Measurements from ENCODE around the gene HYDIN. TPM values are rescaled to one million over a fixed set of nuclear protein-coding genes. Genes with fewer than 3 reads are reported as not detected.
"Not testable (repeated sequence)": the region's sequence is repeated elsewhere in the genome, so short reads cannot be mapped to it uniquely, and the experiment has no call there.

HYDIN gene
- total and polyA plus RNA-seq, 4 experiments from 2014 or later = not detected

DNA sequence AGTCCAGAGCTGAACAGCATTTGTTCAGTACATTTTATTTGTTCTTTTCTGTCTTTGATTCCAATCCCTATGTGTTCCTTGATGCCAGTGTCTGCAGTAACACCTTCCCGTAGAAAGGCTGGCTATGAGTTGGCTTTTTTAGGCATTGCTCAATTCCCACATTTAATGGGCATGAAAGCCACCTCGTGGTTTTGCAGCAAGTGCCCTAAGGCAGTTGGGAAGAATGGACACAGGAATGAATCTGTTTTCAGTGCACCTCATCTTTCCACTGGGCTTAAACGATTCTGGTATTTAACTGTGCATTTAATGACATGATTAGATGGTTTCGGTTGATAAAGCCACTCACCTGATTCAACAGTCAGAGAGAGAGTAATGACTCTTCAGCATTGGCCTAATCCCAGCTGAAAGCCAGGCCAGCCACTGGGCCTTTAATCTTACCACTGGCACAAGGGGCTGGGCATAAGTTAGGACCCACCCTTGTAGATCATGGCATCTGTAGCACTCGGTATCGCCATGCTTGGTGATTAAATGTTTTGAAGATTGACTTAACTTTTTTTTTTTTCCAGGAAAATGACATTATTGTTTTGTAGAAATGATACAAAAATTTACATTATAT is 211.3 kb downstream of the HYDIN start:
- H3K27ac ChIP-seq (ENCODE audit: low read depth, low read length); H3K9me3 ChIP-seq (ENCODE audit: control insufficient read depth in 1 of 2, low read length in 2 of 2); DNase-seq; H3K9me3 Mint-ChIP-seq; H3K27me3 ChIP-seq (ENCODE audit: insufficient read depth, low read length); H3K4me1 Mint-ChIP-seq; H3K36me3 Mint-ChIP-seq; intact Hi-C loops (cut with micrococcal nuclease); H3K27ac Mint-ChIP-seq; CTCF ChIA-PET (ENCODE audit: partially characterized antibody); H3K27me3 Mint-ChIP-seq; POLR2A ChIA-PET (ENCODE audit: partially characterized antibody); H3K4me3 Mint-ChIP-seq; H3K4me3 ChIP-seq (ENCODE audit: low read length in 2 of 2); H3K4me1 ChIP-seq (ENCODE audit: insufficient read depth, low read length); H3K36me3 ChIP-seq (ENCODE audit: insufficient read depth, low read length): not testable (repeated sequence)

- H3K4me1 ChIP-seq (ENCODE audit: insufficient read depth, low read length); H3K4me3 ChIP-seq (ENCODE audit: low read length in 2 of 2); CTCF ChIA-PET (ENCODE audit: partially characterized antibody); POLR2A ChIA-PET (ENCODE audit: partially characterized antibody); H3K27me3 ChIP-seq (ENCODE audit: insufficient read depth, low read length); H3K27ac Mint-ChIP-seq; H3K4me1 Mint-ChIP-seq; H3K27ac ChIP-seq (ENCODE audit: low read depth, low read length); H3K27me3 Mint-ChIP-seq; H3K9me3 Mint-ChIP-seq; intact Hi-C loops (cut with micrococcal nuclease); H3K4me3 Mint-ChIP-seq; H3K36me3 Mint-ChIP-seq; DNase-seq; H3K9me3 ChIP-seq (ENCODE audit: control insufficient read depth in 1 of 2, low read length in 2 of 2); H3K36me3 ChIP-seq (ENCODE audit: insufficient read depth, low read length): not testable (repeated sequence)
Measured at GRCh38 chr16:71015419-71015818, 215.1 kb downstream of the HYDIN start.

DNA sequence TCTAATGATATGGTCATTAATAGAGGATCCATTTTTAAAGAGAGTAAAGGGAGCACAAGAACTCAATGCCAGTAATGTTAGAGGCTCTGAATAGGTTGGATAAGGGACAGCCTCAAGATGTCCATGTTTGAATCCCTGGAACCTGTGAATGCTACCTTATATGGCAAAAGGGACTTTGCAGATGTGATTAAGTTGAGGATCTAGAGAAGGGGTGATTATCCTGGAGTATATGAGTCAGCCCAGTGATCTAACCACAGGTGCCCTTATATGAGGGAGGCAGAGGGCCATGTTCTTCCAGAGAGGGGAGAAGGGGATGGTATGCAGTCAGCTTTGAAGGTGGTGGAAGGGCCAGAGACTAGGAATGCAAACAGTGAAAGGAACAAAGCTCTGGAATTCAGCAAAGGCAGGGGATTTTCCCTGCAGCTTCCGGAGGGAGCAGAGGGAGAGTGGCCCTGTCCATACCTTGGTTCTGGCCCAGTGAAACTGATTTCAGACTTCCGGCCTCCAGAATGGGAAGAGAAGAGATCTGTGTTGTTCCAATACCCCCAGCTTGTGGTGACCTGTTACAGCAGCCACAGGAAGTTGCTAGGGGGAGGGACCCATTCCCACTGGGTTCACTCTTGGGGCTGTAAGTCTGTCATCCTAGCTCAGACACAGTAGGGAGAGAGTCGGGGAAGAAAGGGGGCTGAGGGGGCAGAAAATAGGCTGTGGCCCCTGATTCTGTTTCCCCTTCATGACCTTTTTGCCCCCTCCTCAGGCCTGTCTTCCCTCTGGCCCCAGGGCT is 220.9 kb downstream of the HYDIN start:
- H3K27ac ChIP-seq (ENCODE audit: low read depth, low read length); H3K27me3 ChIP-seq (ENCODE audit: insufficient read depth, low read length); H3K9me3 ChIP-seq (ENCODE audit: control insufficient read depth in 1 of 2, low read length in 2 of 2); H3K9me3 Mint-ChIP-seq; H3K36me3 Mint-ChIP-seq; H3K4me1 Mint-ChIP-seq; H3K27me3 Mint-ChIP-seq; H3K27ac Mint-ChIP-seq; H3K36me3 ChIP-seq (ENCODE audit: insufficient read depth, low read length); H3K4me1 ChIP-seq (ENCODE audit: insufficient read depth, low read length); intact Hi-C loops (cut with micrococcal nuclease); H3K4me3 ChIP-seq (ENCODE audit: low read length in 2 of 2); H3K4me3 Mint-ChIP-seq; CTCF ChIA-PET (ENCODE audit: partially characterized antibody); DNase-seq; POLR2A ChIA-PET (ENCODE audit: partially characterized antibody): not testable (repeated sequence)

GRCh38 chr16:71006516-71006915 is 224.0 kb downstream of the HYDIN start:
- H3K9me3 Mint-ChIP-seq; H3K36me3 Mint-ChIP-seq; intact Hi-C loops (cut with micrococcal nuclease); H3K4me3 Mint-ChIP-seq; DNase-seq; H3K9me3 ChIP-seq (ENCODE audit: control insufficient read depth in 1 of 2, low read length in 2 of 2); H3K27me3 ChIP-seq (ENCODE audit: insufficient read depth, low read length); CTCF ChIA-PET (ENCODE audit: partially characterized antibody); H3K4me1 Mint-ChIP-seq; H3K4me1 ChIP-seq (ENCODE audit: insufficient read depth, low read length); H3K4me3 ChIP-seq (ENCODE audit: low read length in 2 of 2); H3K27ac ChIP-seq (ENCODE audit: low read depth, low read length); POLR2A ChIA-PET (ENCODE audit: partially characterized antibody); H3K27ac Mint-ChIP-seq; H3K36me3 ChIP-seq (ENCODE audit: insufficient read depth, low read length); H3K27me3 Mint-ChIP-seq: not testable (repeated sequence)

GRCh38 chr16:70999735-71000134 is 230.8 kb downstream of the HYDIN start:
- H3K27ac Mint-ChIP-seq; H3K4me1 Mint-ChIP-seq; H3K4me3 ChIP-seq (ENCODE audit: low read length in 2 of 2); CTCF ChIA-PET (ENCODE audit: partially characterized antibody); intact Hi-C loops (cut with micrococcal nuclease); H3K4me3 Mint-ChIP-seq; H3K9me3 Mint-ChIP-seq; H3K27me3 ChIP-seq (ENCODE audit: insufficient read depth, low read length); H3K36me3 Mint-ChIP-seq; POLR2A ChIA-PET (ENCODE audit: partially characterized antibody); H3K36me3 ChIP-seq (ENCODE audit: insufficient read depth, low read length); DNase-seq; H3K9me3 ChIP-seq (ENCODE audit: control insufficient read depth in 1 of 2, low read length in 2 of 2); H3K27ac ChIP-seq (ENCODE audit: low read depth, low read length); H3K4me1 ChIP-seq (ENCODE audit: insufficient read depth, low read length); H3K27me3 Mint-ChIP-seq: not testable (repeated sequence)

- H3K27me3 Mint-ChIP-seq; CTCF ChIA-PET (ENCODE audit: partially characterized antibody); H3K4me1 Mint-ChIP-seq: not testable (repeated sequence)
Measured at GRCh38 chr16:70995799-70996198, 234.7 kb downstream of the HYDIN start.

GRCh38 chr16:70992511-70992910 is 238.0 kb downstream of the HYDIN start:
- CTCF ChIA-PET (ENCODE audit: partially characterized antibody); H3K4me3 Mint-ChIP-seq; H3K27ac Mint-ChIP-seq; DNase-seq; POLR2A ChIA-PET (ENCODE audit: partially characterized antibody); H3K27ac ChIP-seq (ENCODE audit: low read depth, low read length); H3K4me1 ChIP-seq (ENCODE audit: insufficient read depth, low read length); H3K9me3 Mint-ChIP-seq; H3K4me3 ChIP-seq (ENCODE audit: low read length in 2 of 2); H3K9me3 ChIP-seq (ENCODE audit: control insufficient read depth in 1 of 2, low read length in 2 of 2); H3K36me3 ChIP-seq (ENCODE audit: insufficient read depth, low read length); H3K4me1 Mint-ChIP-seq; H3K27me3 Mint-ChIP-seq; intact Hi-C loops (cut with micrococcal nuclease); H3K27me3 ChIP-seq (ENCODE audit: insufficient read depth, low read length); H3K36me3 Mint-ChIP-seq: not testable (repeated sequence)

More at GRCh38 chr16:70995799-70996198, 234.7 kb downstream of the HYDIN start:
- H3K36me3 ChIP-seq (ENCODE audit: insufficient read depth, low read length); H3K4me3 Mint-ChIP-seq; H3K4me3 ChIP-seq (ENCODE audit: low read length in 2 of 2); intact Hi-C loops (cut with micrococcal nuclease); H3K27me3 ChIP-seq (ENCODE audit: insufficient read depth, low read length); H3K27ac ChIP-seq (ENCODE audit: low read depth, low read length); H3K9me3 Mint-ChIP-seq; H3K36me3 Mint-ChIP-seq; DNase-seq; POLR2A ChIA-PET (ENCODE audit: partially characterized antibody); H3K27ac Mint-ChIP-seq; H3K9me3 ChIP-seq (ENCODE audit: control insufficient read depth in 1 of 2, low read length in 2 of 2); H3K4me1 ChIP-seq (ENCODE audit: insufficient read depth, low read length): not testable (repeated sequence)

All from CD4-positive, alpha-beta memory T cell (primary cell).